CD4-positive, CD25-positive, alpha-beta regulatory T cell (primary cell): ENCODE data around the gene KLF2. TPM values are rescaled to one million over a fixed set of nuclear protein-coding genes. Genes with fewer than 3 reads are reported as not detected.
A peak's percentile ranks its signal among the peaks of the same experiment; 100 is the strongest.

ENCODE experiments used
- ATAC-seq, 2 donors: fragments of 150-1000 bp; cut with Tn5 transposase; one replicate each; pipeline ENCODE4 v1.10.0; 2021; ENCODE audit warnings: low read depth in 2 of 2, moderate number of reproducible peaks in 2 of 2, moderate library complexity in 1 of 2
- DNase-seq, 3 donors: peaks; one replicate each; pipeline versions ENCODE4 v3.0.0 to v3.0.0-alpha.2; 2012 to 2022; ENCODE audit warnings: mixed read lengths in 1 of 3
- H3K27ac ChIP-seq: one replicate; pipeline ENCODE4 v1.7.0; 2013; ENCODE audit warnings: mild to moderate bottlenecking, low read length; ENCODE audit not compliant: insufficient read depth, poor library complexity, severe bottlenecking
- H3K27me3 ChIP-seq: one replicate; pipeline ENCODE4 v1.7.0; 2013; ENCODE audit warnings: low read length; ENCODE audit not compliant: control insufficient read depth, insufficient read depth
- H3K36me3 ChIP-seq: one replicate; pipeline ENCODE4 v1.7.0; 2013; ENCODE audit warnings: mild to moderate bottlenecking, low read length, moderate library complexity; ENCODE audit not compliant: control insufficient read depth, insufficient read depth
- H3K4me1 ChIP-seq: 2 replicates; pipeline ENCODE4 v1.7.0; 2013; ENCODE audit warnings: mild to moderate bottlenecking, low read length; ENCODE audit not compliant: insufficient read depth, control insufficient read depth, poor library complexity, severe bottlenecking
- H3K4me3 ChIP-seq: one replicate; pipeline ENCODE4 v1.7.0; 2013; ENCODE audit warnings: low read depth, mild to moderate bottlenecking, low read length, moderate library complexity
- H3K9me3 ChIP-seq, 2 experiments: 1 replicate in 1 of 2; 2 replicates in 1 of 2; pipeline ENCODE4 v1.7.0; 2013; ENCODE audit warnings: low read length in 2 of 2, mild to moderate bottlenecking in 1 of 2, moderate library complexity in 1 of 2; ENCODE audit not compliant: control insufficient read depth in 2 of 2
- H3K27ac Mint-ChIP-seq, 3 donors: one replicate each; pipeline ENCODE4 v1.8.0; 2020 to 2022; ENCODE audit warnings: mild to moderate bottlenecking in 3 of 3, mixed read lengths in 3 of 3, moderate library complexity in 2 of 3
- H3K27me3 Mint-ChIP-seq: one replicate; pipeline ENCODE4 v1.8.0; 2022; ENCODE audit warnings: mild to moderate bottlenecking, mixed read lengths
- H3K36me3 Mint-ChIP-seq: one replicate; pipeline ENCODE4 v1.8.0; 2020; ENCODE audit warnings: mixed read lengths
- H3K4me1 Mint-ChIP-seq, 4 donors: one replicate each; pipeline ENCODE4 v1.8.0; 2020 to 2022; ENCODE audit warnings: mixed read lengths in 4 of 4, mild to moderate bottlenecking in 1 of 4
- H3K4me3 Mint-ChIP-seq, 4 donors: one replicate each; pipeline ENCODE4 v1.8.0; 2020 to 2022; ENCODE audit warnings: mild to moderate bottlenecking in 4 of 4, mixed read lengths in 4 of 4, moderate library complexity in 3 of 4
- H3K9me3 Mint-ChIP-seq, 7 donors: one replicate each; pipeline ENCODE4 v1.8.0; 2020 to 2022; ENCODE audit warnings: mixed read lengths in 7 of 7, mild to moderate bottlenecking in 3 of 7, moderate library complexity in 2 of 7
- polyA plus RNA-seq, 4 donors: library from polyadenylated mRNA; unstranded; fragments of 300-500 nt; fragmentation: Illumina TruSeq; gene quantifications; one replicate each; pipeline ENCODE4 v1.2.3, GENCODE V29; 2021
- total RNA-seq: library from RNA; stranded (reverse); gene quantifications from one replicate; pipeline ENCODE4 v1.2.3, GENCODE V29; 2022

KLF2 gene
- total and polyA plus RNA-seq, 5 donors from 2014 or later: 95.1 to 725 (median 138) TPM

GRCh38 chr19:16366433-16367260 is 42.0 kb downstream of the KLF2 start:
- Histone ChIP-seq H3K36me3 (no peaks in the 10 kb centered on the region), H3K27ac (peak overlapping the region; percentile 93), H3K4me1 (peaks cover 97% of the 10 kb centered on the region), H3K27me3 (no peaks in the 10 kb centered on the region), H3K4me3 (peak overlapping the region; percentile 82), H3K9me3 (no peaks in the 10 kb centered on the region)
- no peaks in the 10 kb centered on the region for H3K36me3 Mint-ChIP-seq
- H3K27me3 Mint-ChIP-seq: peaks cover 6% of the 10 kb centered on the region
- no peak overlapping the region for H3K27ac Mint-ChIP-seq
- ATAC-seq: peak in 1 of 2 donors; percentile 8
- peak; percentile 29 to 88 (median 79) for DNase-seq
- no peak overlapping the region for H3K4me3 Mint-ChIP-seq
- peaks cover 24 to 55% (median 29%) of the 10 kb centered on the region in 4 donors for H3K4me1 Mint-ChIP-seq
- no peaks in the 10 kb centered on the region for H3K9me3 Mint-ChIP-seq

- Histone ChIP-seq H3K27me3 (no peaks in the 10 kb centered on the region), H3K4me3 (peak overlapping the region; percentile 82), H3K36me3 (no peaks in the 10 kb centered on the region), H3K9me3 (no peaks in the 10 kb centered on the region), H3K27ac (peak overlapping the region; percentile 93), H3K4me1 (peaks cover 98% of the 10 kb centered on the region)
- DNase-seq: peak; percentile 64 to 93 (median 85)
- Mint-ChIP-seq H3K27ac (no peak overlapping the region), H3K4me1 (peaks cover 19 to 49% (median 27%) of the 10 kb centered on the region in 4 donors), H3K27me3 (peaks cover 6% of the 10 kb centered on the region), H3K4me3 (no peak overlapping the region), H3K9me3 (no peaks in the 10 kb centered on the region), H3K36me3 (no peaks in the 10 kb centered on the region)
- peak; percentile 17 to 22 for ATAC-seq
These were observed 42.6 kb downstream of the KLF2 start for GRCh38 chr19:16367261-16367683.

GRCh38 chr19:16368385-16369305 is 44.0 kb downstream of the KLF2 start:
- DNase-seq: peak; percentile 77 to 94 (median 86)
- Histone ChIP-seq H3K27me3 (no peaks in the 10 kb centered on the region), H3K36me3 (no peaks in the 10 kb centered on the region), H3K4me3 (peak overlapping the region; percentile 82), H3K4me1 (peaks cover 98% of the 10 kb centered on the region), H3K9me3 (no peaks in the 10 kb centered on the region), H3K27ac (peak overlapping the region; percentile 93)
- ATAC-seq: peak; percentile 9 to 13
- no peaks in the 10 kb centered on the region for H3K36me3 Mint-ChIP-seq
- peaks cover 6% of the 10 kb centered on the region for H3K27me3 Mint-ChIP-seq
- H3K4me1 Mint-ChIP-seq: peaks cover 14 to 45% (median 28%) of the 10 kb centered on the region in 4 donors
- H3K27ac Mint-ChIP-seq: no peak overlapping the region
- H3K9me3 Mint-ChIP-seq: no peaks in the 10 kb centered on the region
- H3K4me3 Mint-ChIP-seq: no peak overlapping the region

GRCh38 chr19:16369306-16369663 is 44.7 kb downstream of the KLF2 start:
- DNase-seq (no peak), ATAC-seq (no peak)
- Mint-ChIP-seq H3K9me3 (no peaks in the 10 kb centered on the region), H3K4me3 (no peak overlapping the region), H3K27ac (no peak overlapping the region), H3K27me3 (peaks cover 6% of the 10 kb centered on the region), H3K4me1 (peaks cover 15 to 45% (median 31%) of the 10 kb centered on the region in 4 donors), H3K36me3 (no peaks in the 10 kb centered on the region)
- Histone ChIP-seq H3K27ac (peak overlapping the region; percentile 93), H3K36me3 (no peaks in the 10 kb centered on the region), H3K9me3 (no peaks in the 10 kb centered on the region), H3K4me3 (peak overlapping the region; percentile 82), H3K27me3 (no peaks in the 10 kb centered on the region), H3K4me1 (peaks cover 98% of the 10 kb centered on the region)

- ATAC-seq (peak; percentile 3 to 6), DNase-seq (peak; percentile 80 to 88 (median 81))
- H3K27me3 Mint-ChIP-seq: peaks cover 6% of the 10 kb centered on the region
These were observed 45.3 kb downstream of the KLF2 start for GRCh38 chr19:16369664-16370576.

GRCh38 chr19:16370641-16371391 is 46.2 kb downstream of the KLF2 start:
- H3K4me3 ChIP-seq: peak overlapping the region; percentile 66
- no peaks in the 10 kb centered on the region for H3K36me3 ChIP-seq
- DNase-seq (peak in 2 of 3 donors; percentile 19 to 79), ATAC-seq (no peak)
- H3K27me3 ChIP-seq: no peaks in the 10 kb centered on the region
- Mint-ChIP-seq H3K4me1 (peaks cover 25 to 53% (median 36%) of the 10 kb centered on the region in 4 donors), H3K9me3 (no peaks in the 10 kb centered on the region), H3K27ac (peak overlapping the region in 1 of 3 donors; percentile 96), H3K4me3 (peak overlapping the region in 1 of 4 donors; percentile 80), H3K36me3 (peaks cover 9% of the 10 kb centered on the region), H3K27me3 (peaks cover 6% of the 10 kb centered on the region)
- peak overlapping the region; percentile 93 for H3K27ac ChIP-seq
- peaks cover 98% of the 10 kb centered on the region for H3K4me1 ChIP-seq
- no peaks in the 10 kb centered on the region for H3K9me3 ChIP-seq

More at GRCh38 chr19:16369664-16370576, 45.3 kb downstream of the KLF2 start:
- Mint-ChIP-seq H3K27ac (peak overlapping the region in 1 of 3 donors; percentile 96), H3K4me3 (peak overlapping the region in 1 of 4 donors; percentile 80), H3K36me3 (peaks cover 2% of the 10 kb centered on the region), H3K9me3 (no peaks in the 10 kb centered on the region), H3K4me1 (peaks cover 19 to 48% (median 33%) of the 10 kb centered on the region in 4 donors)
- Histone ChIP-seq H3K36me3 (no peaks in the 10 kb centered on the region), H3K9me3 (no peaks in the 10 kb centered on the region), H3K4me3 (peak overlapping the region; percentile 82), H3K27me3 (no peaks in the 10 kb centered on the region), H3K27ac (peak overlapping the region; percentile 93), H3K4me1 (peaks cover 98% of the 10 kb centered on the region)
